Measurements from ENCODE around the gene TRAPPC10.

DNA sequence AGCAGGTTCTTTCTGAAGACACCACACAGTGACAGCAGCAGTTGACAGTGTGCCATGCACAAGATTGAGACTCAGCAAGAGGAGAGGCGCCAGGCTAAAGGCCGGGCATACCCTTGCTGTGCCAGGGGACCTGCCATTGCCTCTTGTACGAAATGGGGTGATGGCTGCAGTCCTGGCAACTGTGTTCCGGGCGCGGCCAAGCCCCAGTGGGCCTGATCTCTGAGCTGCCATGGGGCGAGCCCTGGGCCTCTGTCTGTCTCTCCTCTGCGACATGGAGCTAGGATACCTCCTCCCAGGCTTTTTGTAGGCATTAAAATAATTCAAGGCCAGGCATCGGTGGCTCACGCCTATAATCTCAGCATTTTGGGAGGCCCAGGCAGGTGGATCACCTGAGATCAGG is 9.6 kb upstream of the TRAPPC10 start:
- TF ChIP-seq EZH2 (IDR thresholded peaks at IDR 0.05; ENCODE audit: low read length, missing control alignments), result no peak
- TF ChIP-seq, protein P1, sequence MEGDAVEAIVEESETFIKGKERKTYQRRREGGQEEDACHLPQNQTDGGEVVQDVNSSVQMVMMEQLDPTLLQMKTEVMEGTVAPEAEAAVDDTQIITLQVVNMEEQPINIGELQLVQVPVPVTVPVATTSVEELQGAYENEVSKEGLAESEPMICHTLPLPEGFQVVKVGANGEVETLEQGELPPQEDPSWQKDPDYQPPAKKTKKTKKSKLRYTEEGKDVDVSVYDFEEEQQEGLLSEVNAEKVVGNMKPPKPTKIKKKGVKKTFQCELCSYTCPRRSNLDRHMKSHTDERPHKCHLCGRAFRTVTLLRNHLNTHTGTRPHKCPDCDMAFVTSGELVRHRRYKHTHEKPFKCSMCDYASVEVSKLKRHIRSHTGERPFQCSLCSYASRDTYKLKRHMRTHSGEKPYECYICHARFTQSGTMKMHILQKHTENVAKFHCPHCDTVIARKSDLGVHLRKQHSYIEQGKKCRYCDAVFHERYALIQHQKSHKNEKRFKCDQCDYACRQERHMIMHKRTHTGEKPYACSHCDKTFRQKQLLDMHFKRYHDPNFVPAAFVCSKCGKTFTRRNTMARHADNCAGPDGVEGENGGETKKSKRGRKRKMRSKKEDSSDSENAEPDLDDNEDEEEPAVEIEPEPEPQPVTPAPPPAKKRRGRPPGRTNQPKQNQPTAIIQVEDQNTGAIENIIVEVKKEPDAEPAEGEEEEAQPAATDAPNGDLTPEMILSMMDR (conservative IDR thresholded peaks at IDR 0.05 in 1 of 2, IDR thresholded peaks at IDR 0.05 in 1 of 2; ENCODE audit: low read depth in 1 of 2, low read length in 2 of 2), result no peak

Data from fibroblast of lung (primary cell).